Activated CD8-positive, alpha-beta memory T cell treated with anti-CD3 and anti-CD28 coated beads for 24 hours (primary cell): ENCODE measurements around the gene ZIC2.

ENCODE experiments used
- DNase-seq: peaks from one replicate; pipeline ENCODE4 v3.0.0-alpha.2; 2020

ZIC2 gene

DNA sequence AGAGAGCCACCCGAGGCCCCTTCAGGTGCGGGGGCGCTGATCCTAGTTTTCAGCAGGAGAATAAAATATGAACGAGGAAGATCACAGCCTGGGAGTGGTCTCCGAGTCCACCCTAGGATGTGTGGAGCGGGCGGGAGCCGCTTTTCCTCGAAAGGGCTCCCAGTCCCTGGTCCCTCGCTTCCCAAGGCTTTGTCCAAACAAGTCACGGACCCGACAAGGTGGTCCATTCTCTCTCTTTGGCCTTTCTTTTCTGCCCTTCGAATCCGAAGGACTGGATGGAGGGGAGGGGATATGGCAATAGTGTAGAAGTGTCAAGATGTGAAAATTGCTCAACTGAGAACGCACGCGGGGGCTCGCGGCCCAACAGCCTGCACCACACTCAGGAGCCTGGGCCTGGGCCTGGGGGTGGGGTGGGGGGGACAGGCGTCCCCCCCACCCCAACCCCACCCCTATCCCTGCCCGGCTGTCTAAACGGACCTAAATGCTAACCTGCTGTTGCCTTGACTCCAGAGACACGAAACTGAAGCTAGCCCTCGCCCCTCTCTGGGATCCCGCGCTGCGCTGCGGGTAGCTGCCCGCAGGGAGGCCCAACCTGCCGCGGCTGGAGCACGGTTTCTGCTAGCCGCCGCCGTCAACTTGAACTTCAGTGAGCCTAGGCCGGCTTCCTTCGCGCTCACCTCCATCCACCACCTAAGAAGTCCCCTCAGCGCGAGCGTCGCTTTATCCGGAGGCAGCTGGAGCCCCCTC, 7.1 kb downstream of the ZIC2 start:
- DNase-seq = no peak

DNA sequence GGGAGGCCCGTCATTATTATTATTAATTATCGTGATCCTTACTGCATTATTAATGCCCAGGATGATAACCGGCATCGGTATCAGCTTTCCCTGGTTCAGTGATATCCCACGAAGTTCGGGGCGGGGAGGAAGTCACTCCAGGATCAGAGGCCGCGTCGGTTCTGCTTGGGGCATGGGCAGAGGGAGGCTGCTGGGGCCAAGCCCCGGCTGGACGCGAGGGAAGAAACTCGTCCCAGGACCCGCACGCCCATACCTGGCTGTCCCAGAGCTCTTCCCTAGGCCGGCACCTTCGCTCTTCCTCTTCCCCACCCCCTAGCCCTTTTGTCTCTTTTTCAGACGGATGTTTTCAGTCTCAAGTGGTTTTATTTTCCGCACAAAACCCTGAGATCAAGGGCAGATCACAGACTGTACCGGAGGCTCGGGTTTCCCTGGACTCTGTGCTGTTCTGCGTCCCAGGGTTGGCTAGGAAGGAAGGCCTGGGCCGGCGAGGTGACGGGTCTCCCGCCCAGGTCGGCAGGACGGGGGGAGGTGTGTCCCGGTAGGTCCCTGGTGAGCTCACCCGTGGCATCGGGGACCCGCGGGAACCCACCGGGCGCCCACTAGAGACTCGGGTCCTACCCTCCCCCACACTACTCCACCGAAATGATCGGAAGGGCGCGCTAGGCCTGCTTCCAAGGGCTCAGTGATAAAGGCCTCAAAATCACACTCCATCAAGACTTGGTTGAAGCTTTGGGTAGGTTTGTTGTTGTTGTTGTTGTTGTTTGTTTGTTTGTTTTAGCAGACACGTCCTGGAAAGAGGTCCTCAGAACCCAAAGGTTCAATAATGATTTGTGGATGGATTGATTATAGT, 7.9 kb downstream of the ZIC2 start:
- DNase-seq = no peak

- DNase-seq = no peak
These were observed 8.8 kb downstream of the ZIC2 start for GRCh38 chr13:99990126-99990977.

DNA sequence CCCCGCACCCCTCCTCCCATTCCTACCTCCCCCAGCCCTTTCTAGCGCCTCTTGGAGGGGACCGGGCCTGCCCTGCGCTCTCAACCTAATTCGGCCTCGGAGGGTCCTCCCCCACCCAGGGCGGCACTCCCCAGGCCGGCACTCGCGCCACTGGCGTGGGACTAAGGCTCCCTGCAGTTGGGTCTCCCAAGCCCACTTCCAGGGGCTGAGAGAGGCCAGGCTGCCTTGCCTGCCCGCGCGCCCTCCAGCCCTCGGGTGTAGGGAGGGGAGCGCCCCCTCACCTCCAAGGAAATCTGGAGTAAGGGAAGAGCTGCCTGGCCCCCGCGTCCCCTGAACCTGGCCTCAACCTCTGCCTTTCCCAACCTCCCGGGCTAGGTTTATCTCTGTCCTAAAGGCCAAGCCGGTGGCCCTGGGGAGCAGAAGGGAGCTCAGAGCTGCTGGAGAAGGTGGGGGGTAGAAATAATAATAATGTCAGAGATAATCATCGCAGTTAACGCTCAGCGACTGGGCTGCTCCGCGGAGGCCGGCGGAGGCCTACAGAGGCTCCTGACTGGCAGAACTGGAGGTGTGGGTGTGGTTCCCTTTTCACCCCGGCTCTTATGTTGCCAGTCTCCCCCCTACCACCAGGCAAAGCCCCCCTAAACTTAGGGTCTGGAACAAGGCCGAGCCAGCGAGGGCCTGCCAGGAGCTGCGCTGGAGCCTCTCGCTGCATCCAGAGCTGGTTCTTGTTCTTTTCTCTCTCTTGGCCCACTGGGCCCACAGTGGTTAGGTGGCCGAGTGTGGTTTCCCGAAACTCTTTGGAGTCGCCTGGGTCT, 9.6 kb downstream of the ZIC2 start:
- no peak for DNase-seq

DNA sequence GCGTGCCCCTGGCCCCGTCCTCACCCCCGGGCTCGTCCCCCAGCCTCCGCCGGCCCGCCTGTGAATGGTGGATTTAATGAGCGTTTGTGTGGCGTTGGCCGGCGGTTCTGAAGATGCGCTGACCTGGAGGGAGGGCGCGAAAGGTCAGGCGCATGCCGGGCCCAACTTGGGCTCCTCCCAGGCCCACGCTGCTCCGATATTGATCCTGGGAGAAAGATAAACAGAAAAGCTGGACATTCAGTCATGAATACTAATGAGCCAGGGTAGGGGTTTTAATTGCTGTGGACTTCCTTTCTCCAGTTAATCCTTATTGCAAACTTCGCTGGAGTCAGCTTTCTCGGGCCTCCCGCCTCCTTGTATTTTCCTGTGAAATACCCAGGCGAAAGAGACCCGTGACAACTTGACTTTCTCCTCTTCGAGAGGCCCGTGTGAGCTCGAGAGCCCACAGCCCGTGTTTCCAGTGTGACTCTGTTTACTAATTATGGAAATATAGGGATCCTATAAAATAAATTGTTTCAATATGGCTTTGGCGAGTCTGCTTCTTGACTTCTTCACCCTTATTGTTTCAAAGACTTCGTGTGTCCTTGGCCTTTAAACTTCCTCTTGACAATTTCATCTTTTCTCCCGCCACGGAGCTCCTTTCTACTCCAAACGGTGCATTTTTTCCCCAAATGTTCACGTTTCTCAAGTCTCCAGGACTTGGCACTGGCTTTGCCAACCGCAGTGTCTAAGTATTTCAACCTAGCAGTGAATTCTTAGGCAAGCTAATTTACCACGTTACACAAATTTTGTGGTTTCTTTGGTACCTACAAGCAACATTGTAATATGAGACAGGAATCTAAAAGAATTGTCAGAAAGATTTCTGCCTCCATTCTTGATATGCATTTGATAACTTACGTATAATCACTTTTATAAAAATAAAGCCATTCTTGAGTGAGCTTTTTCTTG, 10.5 kb downstream of the ZIC2 start:
- no peak for DNase-seq

DNA sequence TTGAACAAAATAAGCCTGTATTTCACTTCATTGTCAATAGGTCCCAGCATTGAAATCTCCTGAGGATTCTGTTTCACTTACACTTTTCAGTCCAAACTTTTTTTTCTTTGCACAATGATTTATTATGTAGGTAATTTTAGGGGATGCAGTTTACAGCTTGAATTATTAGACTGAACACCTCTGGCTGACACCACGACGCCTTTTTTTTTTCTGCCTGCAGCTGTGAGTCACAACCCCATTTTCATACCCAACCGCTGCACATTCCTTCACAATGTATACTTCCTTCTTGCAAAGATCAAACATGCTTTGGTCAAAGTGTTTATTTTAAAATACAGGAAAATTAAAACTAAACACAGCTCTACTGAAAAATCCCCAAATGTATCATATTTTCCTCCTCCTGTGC, 11.4 kb downstream of the ZIC2 start:
- DNase-seq = no peak

GRCh38 chr13:99993660-99994637, 12.4 kb downstream of the ZIC2 start:
- DNase-seq = no peak

DNA sequence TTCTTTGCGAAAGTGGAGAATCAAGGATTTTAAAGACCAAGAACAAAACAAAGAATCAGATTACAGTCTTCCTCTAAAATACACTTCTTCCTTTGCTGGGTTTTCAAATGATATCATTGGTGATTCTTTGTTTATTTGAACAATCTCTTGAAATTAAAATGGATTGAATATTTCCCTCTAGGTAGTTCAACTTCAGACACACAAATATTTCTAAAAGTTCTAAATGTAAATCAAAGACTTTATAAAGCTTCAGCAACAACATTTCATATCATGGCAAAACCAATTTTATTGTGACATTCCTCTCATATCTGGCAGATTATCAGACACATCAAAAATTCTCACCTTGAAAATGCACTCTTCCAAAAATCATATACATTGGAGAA, 13.0 kb downstream of the ZIC2 start:
- no peak for DNase-seq

- no peak for DNase-seq
These were observed 13.6 kb downstream of the ZIC2 start for GRCh38 chr13:99995104-99995588.

DNA sequence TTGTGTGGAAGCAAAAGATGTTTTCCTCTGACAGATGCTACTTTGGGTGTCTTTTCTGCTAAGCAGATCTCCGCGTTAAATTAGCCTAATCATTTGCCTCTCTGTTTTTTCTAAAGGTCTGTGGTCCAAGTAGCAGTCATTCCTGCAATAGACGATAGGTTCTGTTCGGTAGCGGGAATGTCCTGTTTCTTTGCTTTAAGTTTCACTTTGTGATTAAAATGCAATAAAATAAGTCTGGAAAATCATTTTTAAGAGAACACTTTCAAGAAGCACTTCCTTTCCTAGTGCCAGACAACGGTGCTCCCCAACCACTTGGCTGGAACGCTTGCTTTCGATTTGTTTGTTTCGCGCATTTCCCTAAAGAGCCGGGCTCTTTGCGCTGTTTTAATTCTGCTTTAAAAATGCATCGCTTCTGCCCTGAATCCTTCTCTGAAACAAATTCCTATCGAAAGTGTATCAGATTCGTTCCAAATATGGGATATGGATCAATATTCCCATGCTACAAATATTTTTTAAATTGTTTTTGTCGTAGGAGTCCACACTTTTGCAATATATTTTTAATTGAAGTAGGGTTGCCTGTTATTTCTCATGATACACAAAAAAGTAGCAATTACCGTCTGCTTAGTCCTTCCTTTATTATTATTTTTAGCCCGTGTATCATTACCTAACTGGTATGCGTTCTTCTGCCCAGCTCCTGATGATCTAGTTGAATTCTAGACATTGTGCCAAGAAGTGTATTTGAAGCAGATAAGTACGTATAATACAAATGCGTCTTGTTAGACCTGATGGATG, 14.2 kb downstream of the ZIC2 start:
- no peak for DNase-seq

DNA sequence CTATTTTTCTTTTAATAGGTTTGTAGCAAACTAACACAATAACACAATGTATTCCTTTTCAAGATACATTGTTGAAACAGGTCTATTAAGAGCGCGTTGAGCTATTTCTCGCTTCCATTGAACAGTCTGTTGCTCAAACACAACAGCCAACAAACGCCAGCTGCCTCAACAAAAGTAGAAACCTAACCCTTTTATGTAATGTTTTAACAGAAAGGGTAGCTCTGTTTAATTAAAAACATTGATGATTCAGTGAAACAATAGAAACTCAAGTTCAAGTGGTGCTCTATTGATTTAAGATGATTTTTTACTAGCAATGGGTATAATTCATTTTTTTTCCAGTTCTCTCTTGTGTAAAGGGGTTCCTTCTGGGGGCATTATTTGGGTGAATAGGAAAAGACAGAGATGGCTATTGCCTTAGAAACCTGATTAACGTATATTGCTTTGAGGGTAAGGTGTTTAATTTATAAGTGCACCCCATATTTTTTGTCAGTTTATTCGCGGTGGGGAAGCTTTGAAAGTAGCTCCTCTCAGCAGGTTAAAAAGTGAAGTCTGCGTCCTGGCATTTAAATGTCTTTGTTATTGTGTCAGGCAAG, 14.9 kb downstream of the ZIC2 start:
- no peak for DNase-seq

DNA sequence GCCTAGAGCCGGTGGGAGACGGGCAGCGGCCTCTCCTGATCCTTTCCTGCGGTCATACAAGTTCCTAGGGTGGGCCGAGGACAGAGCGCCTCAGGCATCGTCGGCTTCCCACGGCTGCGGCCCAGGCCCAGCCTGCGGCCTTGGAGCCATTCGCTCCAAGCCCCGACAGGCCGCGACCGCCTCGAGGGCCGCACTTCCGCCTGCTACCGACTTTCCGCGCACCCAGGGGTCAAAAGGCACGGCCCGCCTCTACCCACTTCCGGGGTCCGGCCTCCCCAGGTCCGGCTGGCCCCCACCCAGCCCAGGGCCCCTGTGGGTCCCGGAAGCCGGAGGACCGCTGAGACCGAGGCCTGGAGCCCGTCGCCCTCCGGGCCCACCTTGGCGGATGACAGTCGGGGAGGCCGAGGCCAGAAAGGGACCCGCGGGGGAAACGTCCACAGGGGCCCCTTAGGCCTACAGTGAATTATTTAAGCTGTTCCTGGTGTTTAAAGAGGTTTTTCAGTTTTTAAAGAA, 16.2 kb downstream of the ZIC2 start:
- no peak for DNase-seq

DNA sequence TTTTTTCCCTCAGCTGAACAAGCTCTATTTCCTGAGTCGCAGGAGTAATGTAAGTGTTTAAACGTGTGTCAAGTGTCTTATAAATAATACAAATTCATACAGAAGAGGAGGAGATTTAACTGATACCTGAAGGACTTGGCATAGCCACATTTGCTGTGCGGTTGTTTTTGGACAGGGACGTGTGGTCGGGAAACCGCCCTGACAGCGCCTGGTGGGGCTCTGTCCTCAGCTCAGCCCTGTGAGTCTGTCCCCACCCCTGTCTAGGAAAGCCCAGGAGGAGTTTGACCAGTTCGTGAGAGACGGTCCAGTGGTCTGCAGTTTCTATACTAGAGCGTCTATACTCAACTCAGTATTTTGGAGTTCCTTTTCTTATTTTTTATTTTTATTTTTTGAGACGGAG, 16.7 kb downstream of the ZIC2 start:
- no peak for DNase-seq

DNA sequence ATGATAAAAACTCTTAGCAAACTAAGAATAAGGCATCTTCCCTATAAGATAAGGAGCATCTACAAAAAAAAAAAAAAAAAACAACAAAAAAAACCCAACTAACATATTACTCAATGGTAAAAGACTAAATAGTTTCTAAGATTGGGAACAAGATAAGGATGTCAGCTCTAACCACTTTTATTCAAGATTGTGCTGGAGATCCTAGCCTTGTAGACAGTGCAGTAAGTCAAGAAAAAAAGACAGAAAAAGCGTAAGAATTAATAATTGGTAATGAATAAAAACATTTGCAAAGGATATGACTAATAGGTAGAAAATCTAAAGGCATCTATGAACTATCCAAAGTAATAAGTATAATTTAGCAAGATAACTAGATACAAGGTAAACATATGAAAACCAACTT, 33.0 kb downstream of the ZIC2 start:
- no peak for DNase-seq

DNA sequence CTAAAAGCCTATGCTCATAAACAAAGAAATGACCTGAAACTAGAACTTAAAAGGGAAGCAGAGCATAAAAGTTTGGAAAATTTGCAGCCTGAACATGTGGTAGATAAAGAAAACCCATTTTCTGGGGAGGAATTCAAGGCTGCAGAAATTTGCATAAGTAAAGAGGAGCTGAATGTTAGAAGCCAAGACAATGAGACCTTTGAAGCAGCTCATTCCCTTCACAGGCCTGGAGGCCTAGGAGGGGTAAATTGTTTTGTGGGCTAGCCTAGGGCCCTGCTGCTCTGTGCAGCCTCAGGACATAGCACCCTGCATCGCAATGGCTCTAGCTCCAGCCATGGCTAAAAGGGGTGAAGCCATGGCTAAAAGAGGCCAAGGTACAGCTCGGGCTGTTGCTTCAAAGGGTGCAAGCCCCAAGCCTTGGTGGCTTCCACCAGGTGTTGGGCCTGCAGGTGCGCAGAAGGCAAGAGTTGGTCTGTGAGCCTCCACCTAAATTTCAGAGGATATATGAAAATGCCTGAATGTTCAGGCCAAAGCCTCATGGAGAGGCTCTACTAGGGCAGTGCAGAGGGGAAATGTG, 38.3 kb downstream of the ZIC2 start:
- no peak for DNase-seq

DNA sequence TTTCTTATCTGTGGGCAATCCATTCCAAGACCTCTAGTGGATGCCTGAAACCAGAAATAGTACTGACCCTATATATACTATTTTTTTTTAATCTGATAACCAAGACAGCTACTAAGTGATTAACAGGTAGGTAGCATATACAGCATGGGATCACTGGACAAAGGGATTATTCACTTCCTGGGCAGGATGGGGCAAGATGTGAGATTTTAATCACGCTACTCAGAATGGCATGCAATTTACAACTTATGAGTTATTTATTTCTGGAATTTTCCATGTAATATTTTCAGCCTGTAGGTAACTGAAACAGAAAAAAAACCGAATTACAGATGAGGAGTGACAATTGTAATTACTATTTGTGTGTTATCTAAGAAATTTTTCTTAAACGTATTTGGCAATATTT, 41.2 kb downstream of the ZIC2 start:
- DNase-seq = no peak

- no peak for DNase-seq
These were observed 42.4 kb downstream of the ZIC2 start for GRCh38 chr13:100024023-100024422.

- no peak for DNase-seq
These were observed 48.3 kb downstream of the ZIC2 start for GRCh38 chr13:100029933-100030332.
